NCI-H2227 (cell line): Measurements from ENCODE around the gene AVPR2.

Source experiments
- DNase-seq: peaks from one replicate; lab custom pipeline; 2025; ENCODE audit not compliant: unreplicated experiment; lab: John Stamatoyannopoulos, UW

AVPR2 gene

GRCh38 chrX:153870791-153871360 is 33.6 kb upstream of the AVPR2 start:
- DNase-seq, result peak; percentile 20

GRCh38 chrX:153871451-153871850 is 33.0 kb upstream of the AVPR2 start:
- peak; percentile 83 for DNase-seq

GRCh38 chrX:153871946-153872878 is 32.3 kb upstream of the AVPR2 start:
- DNase-seq, result no peak

- DNase-seq, result peak; percentile 36
These were observed 31.0 kb upstream of the AVPR2 start for GRCh38 chrX:153873282-153874084.

- no peak for DNase-seq
These were observed 30.4 kb upstream of the AVPR2 start for GRCh38 chrX:153874085-153874365.

GRCh38 chrX:153874366-153875125 is 29.9 kb upstream of the AVPR2 start:
- no peak for DNase-seq

GRCh38 chrX:153875391-153876111 is 28.9 kb upstream of the AVPR2 start:
- peak; percentile 62 for DNase-seq

GRCh38 chrX:153876112-153876491 is 28.4 kb upstream of the AVPR2 start:
- no peak for DNase-seq

- no peak for DNase-seq
These were observed 26.8 kb upstream of the AVPR2 start for GRCh38 chrX:153877571-153878261.

GRCh38 chrX:153878345-153878744 is 26.1 kb upstream of the AVPR2 start:
- no peak for DNase-seq

GRCh38 chrX:153878969-153879653 is 25.4 kb upstream of the AVPR2 start:
- peak; percentile 85 for DNase-seq

GRCh38 chrX:153879741-153880439 is 24.6 kb upstream of the AVPR2 start:
- no peak for DNase-seq

GRCh38 chrX:153880440-153880815 is 24.0 kb upstream of the AVPR2 start:
- peak; percentile 34 for DNase-seq

- DNase-seq, result no peak
These were observed 23.2 kb upstream of the AVPR2 start for GRCh38 chrX:153881281-153881680.

- peak; percentile 21 for DNase-seq
These were observed 22.4 kb upstream of the AVPR2 start for GRCh38 chrX:153882086-153882498.

GRCh38 chrX:153882557-153882956 is 21.9 kb upstream of the AVPR2 start:
- DNase-seq, result peak; percentile 14

GRCh38 chrX:153883163-153883843 is 21.2 kb upstream of the AVPR2 start:
- peak; percentile 53 for DNase-seq

GRCh38 chrX:153884136-153884535 is 20.3 kb upstream of the AVPR2 start:
- DNase-seq, result no peak
